HG03066 (cell line): ENCODE measurements around the gene BCAS3.

Experiments
- ATAC-seq: cut with Tn5 transposase; IDR thresholded peaks from one replicate; pipeline ENCODE4 v1.9.1; 2021; ENCODE audit warnings: low read depth; ENCODE audit not compliant: unreplicated experiment

The BCAS3 gene

GRCh38 chr17:61097781-61098180, 420.1 kb downstream of the BCAS3 start:
- ATAC-seq = no peak

GRCh38 chr17:61106354-61106753, 428.7 kb downstream of the BCAS3 start:
- ATAC-seq = no peak

GRCh38 chr17:61116577-61116976, 438.9 kb downstream of the BCAS3 start:
- ATAC-seq = no peak

- ATAC-seq = no peak
These were observed 440.3 kb downstream of the BCAS3 start for GRCh38 chr17:61117983-61118382.

DNA sequence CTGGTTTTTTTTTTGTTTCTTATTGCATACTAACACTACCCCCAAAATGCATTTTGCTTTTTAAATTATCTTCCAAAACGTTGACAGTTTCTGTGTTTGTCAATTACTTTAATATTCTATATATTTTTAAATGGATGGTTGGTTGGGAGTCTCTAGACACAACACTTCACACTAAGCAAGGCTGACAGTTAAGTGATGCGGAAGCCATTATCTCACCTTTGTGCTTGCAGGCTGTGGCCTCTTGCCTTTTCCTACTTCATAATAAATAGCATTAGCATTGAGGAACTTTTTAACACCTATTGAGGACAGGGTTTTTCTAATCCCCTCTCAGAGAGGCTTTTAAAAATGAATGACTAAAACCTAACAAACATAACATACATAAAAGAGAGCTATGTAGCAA, 441.2 kb downstream of the BCAS3 start:
- no peak for ATAC-seq

GRCh38 chr17:61122326-61122913, 444.8 kb downstream of the BCAS3 start:
- ATAC-seq = no peak

GRCh38 chr17:61124562-61124961, 446.9 kb downstream of the BCAS3 start:
- ATAC-seq = no peak

GRCh38 chr17:61126473-61127249, 449.0 kb downstream of the BCAS3 start:
- no peak for ATAC-seq

GRCh38 chr17:61127960-61128359, 450.3 kb downstream of the BCAS3 start:
- no peak for ATAC-seq

DNA sequence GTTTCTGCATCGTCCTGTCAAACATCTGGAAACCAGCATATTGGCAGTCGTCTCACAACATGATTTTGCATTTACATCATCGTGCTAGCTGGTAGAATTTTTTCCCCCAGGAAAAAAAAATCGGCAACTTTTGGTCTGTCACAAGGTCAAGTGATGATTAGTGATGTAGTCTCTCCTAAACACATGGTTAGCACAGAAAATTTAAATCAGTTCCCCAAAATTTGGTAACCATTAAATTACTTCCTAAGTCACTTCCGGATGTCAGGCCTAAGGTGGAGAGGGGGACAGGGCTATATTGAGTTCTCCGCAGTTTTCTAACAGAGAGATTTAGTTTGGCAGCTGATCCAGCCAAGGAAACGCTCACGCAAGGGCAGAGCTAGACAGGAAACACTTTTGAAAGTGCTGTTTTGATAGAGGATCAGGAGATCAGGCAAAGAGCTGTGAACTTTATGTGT, 451.0 kb downstream of the BCAS3 start:
- no peak for ATAC-seq

- no peak for ATAC-seq
These were observed 451.9 kb downstream of the BCAS3 start for GRCh38 chr17:61129267-61130254.

- no peak for ATAC-seq
These were observed 452.7 kb downstream of the BCAS3 start for GRCh38 chr17:61130330-61130729.

- ATAC-seq = no peak
These were observed 453.9 kb downstream of the BCAS3 start for GRCh38 chr17:61131585-61131984.

DNA sequence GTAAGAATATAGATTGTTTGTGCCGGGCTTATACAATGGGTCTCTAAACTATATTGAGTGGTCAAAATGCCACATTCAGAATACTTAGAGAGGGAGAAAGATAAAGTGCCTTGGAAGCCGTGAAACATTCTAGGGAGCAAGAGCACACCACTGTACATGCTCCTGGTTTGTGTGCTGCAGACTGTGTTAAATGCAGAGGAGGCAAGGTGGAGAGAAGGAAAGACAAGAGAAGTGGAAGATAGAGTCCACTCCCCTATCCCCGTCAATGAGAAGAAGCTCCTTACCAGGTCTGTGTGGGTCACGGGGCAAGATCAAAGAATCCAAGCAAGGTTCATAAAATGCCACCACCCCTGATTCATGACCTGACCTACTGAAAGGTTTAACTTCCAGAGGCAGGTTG, 454.9 kb downstream of the BCAS3 start:
- no peak for ATAC-seq

GRCh38 chr17:61133853-61134252, 456.2 kb downstream of the BCAS3 start:
- ATAC-seq = no peak

- ATAC-seq = no peak
These were observed 457.0 kb downstream of the BCAS3 start for GRCh38 chr17:61134551-61135235.

GRCh38 chr17:61135782-61136181, 458.1 kb downstream of the BCAS3 start:
- ATAC-seq = no peak

DNA sequence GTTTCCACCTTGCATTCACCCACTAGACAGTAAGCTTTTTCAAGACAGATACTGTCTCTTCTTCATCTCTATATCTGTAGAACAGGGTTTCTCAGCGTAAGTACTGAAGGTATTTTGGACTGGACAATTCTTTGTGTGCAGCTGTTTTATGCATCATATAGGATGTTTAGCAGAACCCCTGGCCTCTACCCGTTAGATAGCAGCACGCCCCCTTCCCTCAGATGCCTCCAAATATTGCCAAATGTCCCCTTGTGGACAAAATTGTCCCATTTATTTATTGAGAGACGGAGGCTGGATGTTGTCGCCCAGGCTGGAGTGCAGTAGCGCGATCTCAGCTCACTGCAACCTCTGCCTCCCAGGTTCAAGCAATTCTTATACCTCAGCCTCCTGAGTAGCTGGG, 458.6 kb downstream of the BCAS3 start:
- ATAC-seq = no peak

GRCh38 chr17:61139219-61139618, 461.6 kb downstream of the BCAS3 start:
- peak; percentile 98 for ATAC-seq

GRCh38 chr17:61140081-61140786, 462.6 kb downstream of the BCAS3 start:
- ATAC-seq = no peak
